ENCODE measurements around the gene YIF1A.

GRCh38 chr11:66248903-66249302 is 40.0 kb downstream of the YIF1A start:
- TF ChIP-seq, protein P1, sequence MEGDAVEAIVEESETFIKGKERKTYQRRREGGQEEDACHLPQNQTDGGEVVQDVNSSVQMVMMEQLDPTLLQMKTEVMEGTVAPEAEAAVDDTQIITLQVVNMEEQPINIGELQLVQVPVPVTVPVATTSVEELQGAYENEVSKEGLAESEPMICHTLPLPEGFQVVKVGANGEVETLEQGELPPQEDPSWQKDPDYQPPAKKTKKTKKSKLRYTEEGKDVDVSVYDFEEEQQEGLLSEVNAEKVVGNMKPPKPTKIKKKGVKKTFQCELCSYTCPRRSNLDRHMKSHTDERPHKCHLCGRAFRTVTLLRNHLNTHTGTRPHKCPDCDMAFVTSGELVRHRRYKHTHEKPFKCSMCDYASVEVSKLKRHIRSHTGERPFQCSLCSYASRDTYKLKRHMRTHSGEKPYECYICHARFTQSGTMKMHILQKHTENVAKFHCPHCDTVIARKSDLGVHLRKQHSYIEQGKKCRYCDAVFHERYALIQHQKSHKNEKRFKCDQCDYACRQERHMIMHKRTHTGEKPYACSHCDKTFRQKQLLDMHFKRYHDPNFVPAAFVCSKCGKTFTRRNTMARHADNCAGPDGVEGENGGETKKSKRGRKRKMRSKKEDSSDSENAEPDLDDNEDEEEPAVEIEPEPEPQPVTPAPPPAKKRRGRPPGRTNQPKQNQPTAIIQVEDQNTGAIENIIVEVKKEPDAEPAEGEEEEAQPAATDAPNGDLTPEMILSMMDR (IDR thresholded peaks at IDR 0.05) = no peak
- no peak for TF ChIP-seq POLR2A (IDR thresholded peaks at IDR 0.05)
